Mesenteric fat pad (tissue), 1 donor: ENCODE measurements around the gene DSCAM. TPM values are rescaled to one million over a fixed set of nuclear protein-coding genes. Genes with fewer than 3 reads are reported as not detected.
"Not testable (repeated sequence)": the region's sequence is repeated elsewhere in the genome, so short reads cannot be mapped to it uniquely, and the experiment has no call there.

Source experiments
- DNase-seq: peaks from one replicate; pipeline ENCODE4 v3.0.0-alpha.2; 2020; ENCODE audit warnings: low spot score
- total RNA-seq: library from RNA; stranded (reverse); fragmentation: NEBNext Ultra II Directional; extraction: Animal tissue kit (Norgen Biotek cat#: 25700); gene quantifications from one replicate; pipeline ENCODE4 v1.2.1, GENCODE V29; 2021
- donor health status: DM: yes; HTN: yes; CAD: no.

Gene DSCAM
- total RNA-seq, 1 donor from 2014 or later: not detected

- no peak for DNase-seq
Measured at GRCh38 chr21:40073642-40074041, 773.3 kb downstream of the DSCAM start.

- no peak for DNase-seq
Measured at GRCh38 chr21:40070871-40071270, 776.1 kb downstream of the DSCAM start.

GRCh38 chr21:40067751-40068150, 779.2 kb downstream of the DSCAM start:
- no peak for DNase-seq

- no peak for DNase-seq
Measured at GRCh38 chr21:40066221-40066620, 780.7 kb downstream of the DSCAM start.

GRCh38 chr21:40060083-40060677, 786.8 kb downstream of the DSCAM start:
- DNase-seq: no peak

- DNase-seq: no peak
Measured at GRCh38 chr21:40057331-40057730, 789.6 kb downstream of the DSCAM start.

GRCh38 chr21:40056031-40056430, 790.9 kb downstream of the DSCAM start:
- DNase-seq: no peak

- no peak for DNase-seq
Measured at GRCh38 chr21:40054403-40054802, 792.6 kb downstream of the DSCAM start.

GRCh38 chr21:40053007-40053406, 794.0 kb downstream of the DSCAM start:
- no peak for DNase-seq

GRCh38 chr21:40052276-40052675, 794.7 kb downstream of the DSCAM start:
- DNase-seq: no peak

- DNase-seq: no peak
Measured at GRCh38 chr21:40051801-40052200, 795.2 kb downstream of the DSCAM start.

GRCh38 chr21:40049931-40050290, 797.0 kb downstream of the DSCAM start:
- DNase-seq: no peak

- no peak for DNase-seq
Measured at GRCh38 chr21:40049031-40049930, 797.7 kb downstream of the DSCAM start.

GRCh38 chr21:40047993-40048730, 798.8 kb downstream of the DSCAM start:
- no peak for DNase-seq

- no peak for DNase-seq
Measured at GRCh38 chr21:40047211-40047610, 799.7 kb downstream of the DSCAM start.

GRCh38 chr21:40043866-40044265, 803.1 kb downstream of the DSCAM start:
- DNase-seq: no peak

- no peak for DNase-seq
Measured at GRCh38 chr21:40043423-40043822, 803.5 kb downstream of the DSCAM start.

- no peak for DNase-seq
Measured at GRCh38 chr21:40041446-40041845, 805.5 kb downstream of the DSCAM start.

- not testable (repeated sequence) for DNase-seq
Measured at GRCh38 chr21:40033156-40033782, 813.7 kb downstream of the DSCAM start.

GRCh38 chr21:40029888-40030287, 817.1 kb downstream of the DSCAM start:
- no peak for DNase-seq

- not testable (repeated sequence) for DNase-seq
Measured at GRCh38 chr21:40028393-40028792, 818.6 kb downstream of the DSCAM start.
